HEK293 (cell line): ENCODE data around the gene RAB21.

Experiments used
- CTCF ChIA-PET: fragments of 350-600 bp; formaldehyde crosslinking; extraction: SDS; loops from one replicate; lab custom pipeline; 2021; ENCODE audit warnings: antibody characterized with exemption; lab: Yijun Ruan, JAX
- POLR2A ChIA-PET: fragments of 300-600 bp; formaldehyde crosslinking; extraction: SDS; loops from one replicate; lab custom pipeline; 2020; ENCODE audit warnings: antibody characterized with exemption, inconsistent platforms; lab: Yijun Ruan, JAX
- H3K27ac ChIP-seq: fragments of 200-500 bp; sonication (Bioruptor generic); 2 replicates; pipeline ENCODE4 v1.5.1; 2014; ENCODE audit warnings: low read depth, low read length, control low read depth, inconsistent platforms; ENCODE audit errors: extremely low read depth
- H3K36me3 ChIP-seq, 2 experiments: fragments of 200-500 bp in 1 of 2; sonication (Bioruptor generic) in 1 of 2; 1 replicate in 1 of 2; 2 replicates in 1 of 2; pipeline ENCODE4 v1.5.1; 2014 to 2017; ENCODE audit warnings: inconsistent platforms in 2 of 2, low read length in 2 of 2; ENCODE audit not compliant: control insufficient read depth in 2 of 2, insufficient read depth in 1 of 2
- H3K4me1 ChIP-seq: fragments of 200-500 bp; sonication (Bioruptor generic); 2 replicates; pipeline ENCODE4 v1.5.1; 2014; ENCODE audit warnings: mild to moderate bottlenecking, low read length, inconsistent platforms; ENCODE audit not compliant: control insufficient read depth, insufficient read depth
- H3K4me3 ChIP-seq: 2 replicates; pipeline ENCODE4 v1.5.1; 2011; ENCODE audit warnings: low read depth, mild to moderate bottlenecking, control low read depth, low read length, moderate library complexity
- H3K9me3 ChIP-seq: fragments of 200-500 bp; sonication (Bioruptor generic); 2 replicates; pipeline ENCODE4 v1.5.1; 2014; ENCODE audit warnings: low read depth, low read length, inconsistent platforms; ENCODE audit not compliant: control insufficient read depth, insufficient read depth
- CTCF ChIP-seq: fragments of 450-650 bp; formaldehyde crosslinking; IDR thresholded peaks from 2 replicates; pipeline ENCODE4 v1.5.1; 2016; ENCODE audit warnings: missing biosample characterization, missing genetic modification characterization
- KLF8 ChIP-seq: fragments of 450-650 bp; formaldehyde crosslinking; IDR thresholded peaks from 2 replicates; pipeline ENCODE4 v1.5.1; 2016; ENCODE audit warnings: missing biosample characterization, missing genetic modification characterization
- REPIN1 ChIP-seq: fragments of 450-650 bp; formaldehyde crosslinking; IDR thresholded peaks from 2 replicates; pipeline ENCODE4 v1.5.1; 2017; ENCODE audit warnings: missing biosample characterization, missing genetic modification characterization, low read depth
- ZBTB26 ChIP-seq: fragments of 450-650 bp; formaldehyde crosslinking; optimal IDR thresholded peaks from 2 replicates; pipeline ENCODE3; 2016; ENCODE audit warnings: missing biosample characterization, mild to moderate bottlenecking, missing genetic modification characterization
- ZBTB7A ChIP-seq: fragments of 450-650 bp; formaldehyde crosslinking; IDR thresholded peaks from 2 replicates; pipeline ENCODE4 v1.5.1; 2016; ENCODE audit warnings: low read depth, missing biosample characterization, missing genetic modification characterization
- ZBTB8A ChIP-seq: fragments of 450-650 bp; formaldehyde crosslinking; IDR thresholded peaks from 2 replicates; pipeline ENCODE4 v1.5.1; 2016; ENCODE audit warnings: missing biosample characterization, missing genetic modification characterization
- ZFP41 ChIP-seq: fragments of 450-650 bp; formaldehyde crosslinking; IDR thresholded peaks from 2 replicates; pipeline ENCODE4 v1.5.1; 2016; ENCODE audit warnings: missing biosample characterization, missing genetic modification characterization, borderline replicate concordance
- ZNF24 ChIP-seq: fragments of 450-650 bp; formaldehyde crosslinking; IDR thresholded peaks from 2 replicates; pipeline ENCODE4 v1.5.1; 2016; ENCODE audit warnings: missing biosample characterization, missing genetic modification characterization
- ZNF274 ChIP-seq, 2 experiments: fragments of 200-500 bp in 1 of 2; fragments of 450-650 bp in 1 of 2; sonication (Bioruptor generic) in 1 of 2; formaldehyde crosslinking in 1 of 2; IDR thresholded peaks; 2 replicates each; pipeline versions ENCODE4 v1.5.1 to v1.6.1; 2014 to 2016; ENCODE audit warnings: borderline replicate concordance in 1 of 2, inconsistent platforms in 1 of 2, low read length in 1 of 2, missing biosample characterization in 1 of 2, missing genetic modification characterization in 1 of 2
- ZNF366 ChIP-seq: fragments of 450-650 bp; formaldehyde crosslinking; conservative IDR thresholded peaks from 2 replicates; pipeline ENCODE4 v1.5.1; 2016; ENCODE audit warnings: missing biosample characterization, missing genetic modification characterization
- ZNF398 ChIP-seq: fragments of 450-650 bp; formaldehyde crosslinking; IDR thresholded peaks from 2 replicates; pipeline ENCODE4 v1.5.1; 2017; ENCODE audit warnings: missing biosample characterization, missing genetic modification characterization
- ZNF404 ChIP-seq: fragments of 450-650 bp; formaldehyde crosslinking; IDR thresholded peaks from 2 replicates; pipeline ENCODE4 v1.5.1; 2017; ENCODE audit warnings: missing biosample characterization, missing genetic modification characterization
- ZNF48 ChIP-seq: fragments of 450-650 bp; formaldehyde crosslinking; IDR thresholded peaks from 2 replicates; pipeline ENCODE4 v1.5.1; 2016; ENCODE audit warnings: missing biosample characterization, missing genetic modification characterization
- ZNF510 ChIP-seq: fragments of 450-650 bp; formaldehyde crosslinking; IDR thresholded peaks from 2 replicates; pipeline ENCODE4 v1.5.1; 2018; ENCODE audit warnings: mild to moderate bottlenecking, missing genetic modification characterization, missing biosample characterization; ENCODE audit not compliant: insufficient replicate concordance
- ZNF521 ChIP-seq: fragments of 450-650 bp; formaldehyde crosslinking; IDR thresholded peaks from 2 replicates; pipeline ENCODE4 v1.5.1; 2017; ENCODE audit warnings: missing biosample characterization, mild to moderate bottlenecking, missing genetic modification characterization
- ZNF571 ChIP-seq: fragments of 450-650 bp; formaldehyde crosslinking; IDR thresholded peaks from 2 replicates; pipeline ENCODE4 v1.5.0; 2017; ENCODE audit warnings: missing biosample characterization, missing genetic modification characterization
- ZNF600 ChIP-seq: fragments of 450-650 bp; formaldehyde crosslinking; IDR thresholded peaks from 2 replicates; pipeline ENCODE4 v1.5.1; 2016; ENCODE audit warnings: missing biosample characterization, missing genetic modification characterization
- ZNF843 ChIP-seq: fragments of 450-650 bp; formaldehyde crosslinking; IDR thresholded peaks from 2 replicates; pipeline ENCODE4 v1.5.1; 2016; ENCODE audit warnings: missing biosample characterization, missing genetic modification characterization
- TF ChIP-seq, protein P1 (sequence below): IDR thresholded peaks from 2 replicates; pipeline ENCODE4 v1.6.1; 2011; ENCODE audit warnings: mild to moderate bottlenecking, low read depth, low read length, borderline replicate concordance

Gene RAB21

GRCh38 chr12:71837356-71837755, 82.7 kb downstream of the RAB21 start:
- TF ChIP-seq ZBTB7A (tag by site-specific recombination), result no peak
- no peak for TF ChIP-seq ZNF510
- TF ChIP-seq ZBTB26 (tag by site-specific recombination), result no peak
- no peak for TF ChIP-seq CTCF (tag by site-specific recombination)
- TF ChIP-seq ZNF404 (tag by site-specific recombination), result no peak
- no peak for TF ChIP-seq ZFP41 (tag by site-specific recombination)
- TF ChIP-seq KLF8 (tag by site-specific recombination), result no peak
- TF ChIP-seq, all 188 proteins: peak for 0
- H3K9me3 ChIP-seq, result no peaks in the 10 kb centered on the region
- H3K27ac ChIP-seq, result no peak overlapping the region
- 0 out of 2 replicates have a peak, but pooled peaks cover 3% of the 10 kb centered on the region for H3K4me1 ChIP-seq
- ChIA-PET POLR2A (no interaction called here), CTCF (interaction anchor here (1.5 kb wide), 1 partner anchor 9 kb away, joined by 5 read pairs; no protein-coding TSS in a partner anchor)
- peaks cover 1 to 9% of the 10 kb centered on the region in 2 experiments; a peak in 2 of 3 replicates for H3K36me3 ChIP-seq
- H3K4me3 ChIP-seq, result no peak overlapping the region

- Histone ChIP-seq H3K36me3 (peaks cover 8 to 10% of the 10 kb centered on the region in 2 experiments; a peak in 2 of 3 replicates), H3K4me1 (0 out of 2 replicates have a peak, but pooled peaks cover 3% of the 10 kb centered on the region), H3K9me3 (no peaks in the 10 kb centered on the region), H3K4me3 (no peak overlapping the region), H3K27ac (no peak overlapping the region)
- ChIA-PET CTCF (interaction anchor here (1.3 kb wide), 1 partner anchor 58 kb away, joined by 8 read pairs; no protein-coding TSS in a partner anchor), POLR2A (no interaction called here)
- no peak for TF ChIP-seq ZNF600
Measured at GRCh38 chr12:71838231-71838630, 83.6 kb downstream of the RAB21 start.

- ChIA-PET POLR2A (no interaction called here), CTCF (interaction anchor here (1.3 kb wide), 1 partner anchor 59 kb away, joined by 8 read pairs; no protein-coding TSS in a partner anchor)
- TF ChIP-seq ZNF521 (tag by site-specific recombination) (no peak), ZNF48 (tag by site-specific recombination) (no peak), ZNF398 (tag by site-specific recombination) (no peak), ZBTB8A (tag by site-specific recombination) (no peak), ZNF843 (tag by site-specific recombination) (no peak), REPIN1 (no peak), ZNF366 (tag by site-specific recombination) (no peak), ZNF274 (IDR thresholded peaks at IDR 0.05; ENCODE audit: low read length) (no peak), ZNF274 (tag by site-specific recombination; IDR thresholded peaks at IDR 0.05; ENCODE audit: borderline replicate concordance) (no peak), ZNF24 (tag by site-specific recombination) (no peak), ZNF571 (no peak)
- TF ChIP-seq, protein P1, sequence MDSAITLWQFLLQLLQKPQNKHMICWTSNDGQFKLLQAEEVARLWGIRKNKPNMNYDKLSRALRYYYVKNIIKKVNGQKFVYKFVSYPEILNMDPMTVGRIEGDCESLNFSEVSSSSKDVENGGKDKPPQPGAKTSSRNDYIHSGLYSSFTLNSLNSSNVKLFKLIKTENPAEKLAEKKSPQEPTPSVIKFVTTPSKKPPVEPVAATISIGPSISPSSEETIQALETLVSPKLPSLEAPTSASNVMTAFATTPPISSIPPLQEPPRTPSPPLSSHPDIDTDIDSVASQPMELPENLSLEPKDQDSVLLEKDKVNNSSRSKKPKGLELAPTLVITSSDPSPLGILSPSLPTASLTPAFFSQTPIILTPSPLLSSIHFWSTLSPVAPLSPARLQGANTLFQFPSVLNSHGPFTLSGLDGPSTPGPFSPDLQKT, result no peak
- H3K9me3 ChIP-seq, result no peaks in the 10 kb centered on the region
- 0 out of 2 replicates have a peak overlapping the region, but pooled peaks have one; percentile 78 for H3K27ac ChIP-seq
- H3K4me1 ChIP-seq, result 0 out of 2 replicates have a peak, but pooled peaks cover 3% of the 10 kb centered on the region
- no peak overlapping the region for H3K4me3 ChIP-seq
- peaks cover 8 to 12% of the 10 kb centered on the region in 2 experiments; a peak in 2 of 3 replicates for H3K36me3 ChIP-seq
Measured at GRCh38 chr12:71838676-71839075, 84.0 kb downstream of the RAB21 start.
